Brain microvascular endothelial cell (primary cell): ENCODE data around the gene FERMT2.

Experiments used
- DNase-seq: peaks from one replicate; pipeline ENCODE4 v3.0.0-alpha.2; 2020
- H3K27ac ChIP-seq: fragments of 250-450 bp; sonication (Bioruptor Pico); 2 replicates; pipeline ENCODE4 v1.5.1; 2020; ENCODE audit warnings: mild to moderate bottlenecking, moderate library complexity
- H3K27me3 ChIP-seq: fragments of 250-450 bp; sonication (Bioruptor Pico); replicated peaks from 2 replicates; pipeline ENCODE4 v1.5.1; 2020; ENCODE audit warnings: mild to moderate bottlenecking
- H3K36me3 ChIP-seq: fragments of 250-450 bp; sonication (Bioruptor Pico); replicated peaks from 2 replicates; pipeline ENCODE4 v1.5.1; 2020; ENCODE audit warnings: mild to moderate bottlenecking
- H3K4me3 ChIP-seq: 2 replicates; pipeline ENCODE4 v1.5.1; 2011; ENCODE audit warnings: low read depth, mild to moderate bottlenecking, control low read depth, low read length, moderate library complexity
- CTCF ChIP-seq: IDR thresholded peaks from 2 replicates; pipeline ENCODE4 v1.5.1; 2011; ENCODE audit warnings: low read depth, mild to moderate bottlenecking, moderate library complexity, low read length, control low read depth, inconsistent platforms; ENCODE audit errors: missing control alignments
- in situ Hi-C: cut with HindIII; loops from 2 replicates; pipeline ENCODE4 v1.10.0; 2017; ENCODE audit warnings: low sequenced_read_pairs, low pct_ligation_motif_present

FERMT2 gene

GRCh38 chr14:52895000-52895399 lies 55.9 kb downstream of the FERMT2 start:
- in situ Hi-C loops = no loop called here
- Histone ChIP-seq H3K36me3 (peaks cover 27% of the 10 kb centered on the region), H3K27me3 (no peaks in the 10 kb centered on the region), H3K4me3 (no peak overlapping the region), H3K27ac (peak overlapping the region; percentile 57)
- DNase-seq = peak; percentile 43
- no peak for TF ChIP-seq CTCF

- in situ Hi-C loops = no loop called here
- no peak for TF ChIP-seq CTCF
- no peak overlapping the region for H3K27ac ChIP-seq
- DNase-seq = no peak
- peaks cover 32% of the 10 kb centered on the region for H3K36me3 ChIP-seq
- no peaks in the 10 kb centered on the region for H3K27me3 ChIP-seq
- H3K4me3 ChIP-seq = no peak overlapping the region
These were observed 59.0 kb downstream of the FERMT2 start for GRCh38 chr14:52891800-52892199.

- no peak overlapping the region for H3K27ac ChIP-seq
- TF ChIP-seq CTCF = no peak
- peaks cover 44% of the 10 kb centered on the region for H3K36me3 ChIP-seq
- no peak overlapping the region for H3K4me3 ChIP-seq
- DNase-seq = no peak
- H3K27me3 ChIP-seq = no peaks in the 10 kb centered on the region
- in situ Hi-C loops = no loop called here
These were observed 61.7 kb downstream of the FERMT2 start for GRCh38 chr14:52888839-52889838.

GRCh38 chr14:52888159-52888558 lies 62.7 kb downstream of the FERMT2 start:
- peaks cover 48% of the 10 kb centered on the region for H3K36me3 ChIP-seq
- in situ Hi-C loops = no loop called here
- no peak for TF ChIP-seq CTCF

GRCh38 chr14:52885230-52885629 lies 65.6 kb downstream of the FERMT2 start:
- H3K36me3 ChIP-seq = peaks cover 37% of the 10 kb centered on the region
- no peak for TF ChIP-seq CTCF
- no peaks in the 10 kb centered on the region for H3K27me3 ChIP-seq
- H3K27ac ChIP-seq = no peak overlapping the region
- no peak overlapping the region for H3K4me3 ChIP-seq
- DNase-seq = no peak
- in situ Hi-C loops = no loop called here

More at GRCh38 chr14:52888159-52888558, 62.7 kb downstream of the FERMT2 start:
- no peak for DNase-seq
- no peaks in the 10 kb centered on the region for H3K27me3 ChIP-seq
- H3K4me3 ChIP-seq = no peak overlapping the region
- no peak overlapping the region for H3K27ac ChIP-seq
